ENCODE data around the gene SDK1. TPM values are rescaled to one million over a fixed set of nuclear protein-coding genes. Genes with fewer than 3 reads are reported as not detected.

Gene SDK1
- total RNA-seq, 1 donor from 2014 or later: 16.7 TPM

DNA sequence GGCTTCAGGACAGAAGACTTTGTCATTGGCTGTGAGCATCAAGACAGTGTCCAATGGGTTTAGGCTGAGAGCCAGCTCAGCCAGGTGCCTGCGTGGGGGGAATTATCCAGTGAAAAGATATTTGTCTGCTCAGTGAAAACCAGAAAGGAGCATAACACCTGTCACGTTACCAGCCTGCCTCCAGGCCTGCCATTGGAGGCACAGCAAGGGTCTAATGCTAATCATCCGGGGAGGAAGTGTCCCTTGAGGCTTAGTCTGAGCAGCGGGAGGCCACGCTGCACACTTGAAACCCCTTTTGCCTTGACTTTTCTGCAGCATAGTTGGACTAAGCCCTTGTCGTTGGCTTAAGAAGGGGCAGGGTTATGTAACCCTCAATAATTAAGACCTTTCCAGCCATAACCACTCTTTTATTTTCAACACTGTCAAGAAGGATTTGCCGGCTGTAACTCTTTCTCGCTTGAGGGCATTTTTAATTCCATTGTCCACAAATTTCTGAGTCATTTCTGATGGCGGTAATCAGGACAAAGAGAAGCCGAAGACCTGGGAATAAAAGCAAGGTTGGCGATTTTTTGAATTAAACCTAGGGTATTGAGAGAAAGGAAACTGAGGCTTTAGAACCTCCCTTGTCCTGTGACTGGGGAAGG is 741.5 kb downstream of the SDK1 start:
- Histone ChIP-seq H3K36me3 (no peaks in the 10 kb centered on the region), H3K9me3 (no peaks in the 10 kb centered on the region), H3K27ac (no peak overlapping the region), H3K4me3 (no peak overlapping the region), H3K4me1 (no peaks in the 10 kb centered on the region), H3K27me3 (no peaks in the 10 kb centered on the region)
- peak in 1 of 2 donors; percentile 70 for DNase-seq (ENCODE audit: extremely low spot score in 2 of 2)
- intact Hi-C loops (cut with DNase I): no loop called here
- TF ChIP-seq POLR2AphosphoS5 (IDR thresholded peaks at IDR 0.05; ENCODE audit: insufficient read depth in 1 of 2, low read depth in 1 of 2) (no peak), CTCF (IDR thresholded peaks at IDR 0.05) (no peak), POLR2A (IDR thresholded peaks at IDR 0.05) (no peak)

DNA sequence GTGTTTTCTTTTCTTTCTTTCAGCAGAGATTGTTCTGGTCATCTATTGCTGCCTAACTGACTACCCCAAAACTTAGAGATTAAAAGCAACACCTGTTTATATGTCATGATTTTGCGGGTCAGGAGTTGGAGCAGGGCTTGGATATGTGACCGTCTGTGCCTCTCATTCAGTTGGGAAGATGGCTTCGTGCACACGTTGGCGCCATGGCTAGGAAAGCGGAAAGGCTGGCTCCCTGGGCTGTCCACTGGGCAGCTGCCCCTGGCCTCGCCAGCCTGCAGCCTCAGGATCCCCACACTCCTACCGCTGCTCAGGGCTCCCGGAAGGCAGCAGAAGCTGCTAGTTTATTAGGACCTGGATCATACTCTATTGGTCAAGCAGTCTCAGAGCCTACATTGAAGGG is 742.9 kb downstream of the SDK1 start:
- Histone ChIP-seq H3K4me3 (no peak overlapping the region), H3K27ac (no peak overlapping the region), H3K4me1 (no peaks in the 10 kb centered on the region), H3K9me3 (no peaks in the 10 kb centered on the region), H3K36me3 (no peaks in the 10 kb centered on the region), H3K27me3 (no peaks in the 10 kb centered on the region)
- intact Hi-C loops (cut with DNase I): no loop called here
- TF ChIP-seq CTCF (IDR thresholded peaks at IDR 0.05): no peak
- no peak for TF ChIP-seq POLR2A (IDR thresholded peaks at IDR 0.05)
- TF ChIP-seq POLR2AphosphoS5 (IDR thresholded peaks at IDR 0.05; ENCODE audit: insufficient read depth in 1 of 2, low read depth in 1 of 2): no peak
- DNase-seq (ENCODE audit: extremely low spot score in 2 of 2): peak in 1 of 2 donors; percentile 28

- Histone ChIP-seq H3K4me3 (no peak overlapping the region), H3K27ac (no peak overlapping the region), H3K36me3 (no peaks in the 10 kb centered on the region), H3K4me1 (no peaks in the 10 kb centered on the region), H3K27me3 (no peaks in the 10 kb centered on the region), H3K9me3 (no peaks in the 10 kb centered on the region)
- DNase-seq (ENCODE audit: extremely low spot score in 2 of 2): peak in 1 of 2 donors; percentile 52
- intact Hi-C loops (cut with DNase I): no loop called here
- TF ChIP-seq CTCF (IDR thresholded peaks at IDR 0.05) (no peak), POLR2AphosphoS5 (IDR thresholded peaks at IDR 0.05; ENCODE audit: insufficient read depth in 1 of 2, low read depth in 1 of 2) (no peak), POLR2A (IDR thresholded peaks at IDR 0.05) (no peak)
Observed at GRCh38 chr7:4045450-4045849, 744.4 kb downstream of the SDK1 start.

DNA sequence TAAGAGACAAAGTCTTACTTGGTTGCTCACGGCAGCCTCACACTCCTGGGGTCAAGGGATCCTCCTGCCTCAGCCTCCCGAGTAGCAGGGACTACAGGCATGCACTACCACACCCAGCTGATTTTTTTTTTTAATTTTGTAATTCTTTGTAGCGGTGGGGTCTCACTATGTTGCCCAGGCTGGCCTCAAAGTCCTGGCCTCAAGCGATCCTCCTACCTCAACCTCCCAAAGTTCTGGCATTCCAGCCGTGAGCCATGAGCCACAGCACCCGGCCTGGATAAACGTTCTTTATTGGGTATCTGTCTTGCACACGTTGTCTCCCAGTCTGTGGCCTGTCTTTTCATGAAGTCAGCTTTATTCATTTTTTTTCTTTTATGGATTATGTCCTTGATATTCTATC is 744.9 kb downstream of the SDK1 start:
- Histone ChIP-seq H3K27me3 (no peaks in the 10 kb centered on the region), H3K4me3 (no peak overlapping the region), H3K27ac (no peak overlapping the region), H3K9me3 (no peaks in the 10 kb centered on the region), H3K4me1 (no peaks in the 10 kb centered on the region), H3K36me3 (no peaks in the 10 kb centered on the region)
- intact Hi-C loops (cut with DNase I): no loop called here
- no peak for TF ChIP-seq POLR2A (IDR thresholded peaks at IDR 0.05)
- TF ChIP-seq POLR2AphosphoS5 (IDR thresholded peaks at IDR 0.05; ENCODE audit: insufficient read depth in 1 of 2, low read depth in 1 of 2): no peak
- no peak for TF ChIP-seq CTCF (IDR thresholded peaks at IDR 0.05)
- peak in 1 of 2 donors; percentile 55 for DNase-seq (ENCODE audit: extremely low spot score in 2 of 2)

DNA sequence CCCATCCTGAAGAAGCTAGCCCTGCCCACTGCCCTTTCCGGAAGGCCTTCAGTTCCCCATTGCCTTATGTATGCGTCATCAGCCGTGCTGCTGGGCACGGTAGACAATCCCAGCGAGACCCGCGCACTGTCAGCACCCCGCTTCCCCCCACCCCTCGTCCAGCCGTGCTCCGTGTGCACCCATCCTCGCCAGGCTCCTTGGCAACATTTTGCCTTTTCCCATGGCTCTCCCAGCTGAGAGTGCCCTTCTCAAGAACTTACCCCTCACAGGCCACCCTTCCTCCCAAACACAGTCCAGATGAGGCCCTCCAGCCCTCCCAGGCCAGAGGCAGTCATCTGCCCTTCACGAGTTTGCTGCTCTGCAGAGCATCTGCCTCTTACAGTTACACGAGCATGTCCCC is 747.3 kb downstream of the SDK1 start:
- peak in 1 of 2 donors; percentile 81 for DNase-seq (ENCODE audit: extremely low spot score in 2 of 2)
- intact Hi-C loops (cut with DNase I): no loop called here
- Histone ChIP-seq H3K27me3 (no peaks in the 10 kb centered on the region), H3K36me3 (no peaks in the 10 kb centered on the region), H3K4me3 (no peak overlapping the region), H3K4me1 (no peaks in the 10 kb centered on the region), H3K27ac (no peak overlapping the region), H3K9me3 (no peaks in the 10 kb centered on the region)
- no peak for TF ChIP-seq CTCF (IDR thresholded peaks at IDR 0.05)
- TF ChIP-seq POLR2AphosphoS5 (IDR thresholded peaks at IDR 0.05; ENCODE audit: insufficient read depth in 1 of 2, low read depth in 1 of 2): no peak
- TF ChIP-seq POLR2A (IDR thresholded peaks at IDR 0.05): no peak

All from vagina (tissue), 2 donors.